Measurements from ENCODE around the gene UBE2J2. TPM values are rescaled to one million over a fixed set of nuclear protein-coding genes. Genes with fewer than 3 reads are reported as not detected.

Gene UBE2J2
- total RNA-seq, 2 experiments from 2014 or later: 41.4 to 41.5 TPM

DNA sequence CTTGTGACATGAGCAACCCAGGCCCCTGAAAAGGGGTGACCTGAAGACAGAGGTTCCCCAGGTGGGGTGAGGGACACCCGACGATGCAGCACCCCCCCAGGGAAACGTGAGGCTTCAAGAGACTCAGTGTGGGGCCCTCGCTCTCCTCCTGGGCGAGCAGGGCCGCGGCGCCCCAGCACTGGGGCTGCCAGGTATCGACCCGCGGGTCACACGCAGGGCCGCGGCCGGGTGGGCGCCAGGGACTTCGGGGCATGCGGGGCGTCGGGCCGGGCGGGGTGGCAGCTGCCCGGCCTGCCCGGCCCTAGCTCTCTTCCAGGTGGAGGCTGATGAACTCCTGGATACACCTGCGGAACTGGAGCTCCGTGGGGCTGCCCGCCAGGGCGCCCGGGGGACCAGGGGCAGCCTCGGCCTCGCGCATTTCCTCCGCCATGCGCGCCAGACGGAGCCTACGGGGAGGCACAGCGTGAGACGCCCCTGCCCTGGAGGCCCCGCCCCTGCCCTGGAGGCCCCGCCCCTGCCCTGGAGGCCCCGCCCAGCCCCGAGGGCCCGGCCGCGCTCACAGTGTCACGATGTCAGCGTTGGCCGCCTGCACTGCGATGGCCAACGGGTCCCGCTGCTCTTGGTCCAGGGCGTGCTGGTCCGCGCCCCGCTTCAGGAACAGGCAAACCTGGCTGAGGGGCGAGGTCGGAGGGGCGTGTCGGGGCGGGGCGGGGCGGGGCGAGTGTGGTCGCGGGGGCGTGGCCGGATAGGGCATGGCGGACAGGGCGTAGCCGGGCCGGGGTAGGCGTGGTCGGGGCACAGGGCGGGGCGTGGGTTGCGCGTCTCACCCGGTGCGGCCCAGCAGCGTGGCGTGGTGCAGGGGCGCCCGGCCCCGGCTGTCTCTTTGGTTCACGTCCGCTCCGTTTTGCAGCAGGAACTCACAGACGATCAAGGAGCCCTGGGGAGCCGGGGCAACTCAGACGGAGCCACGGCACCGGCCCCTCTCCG lies 19.9 kb upstream of the UBE2J2 start:
- DNase-seq (no peak), ATAC-seq (ENCODE audit: poor library complexity) (no peak)
- H3K27me3 Mint-ChIP-seq: no peaks in the 10 kb centered on the region
- H3K9me3 Mint-ChIP-seq: no peaks in the 10 kb centered on the region
- H3K36me3 Mint-ChIP-seq (ENCODE audit: low read depth): no peaks in the 10 kb centered on the region
- Histone ChIP-seq H3K9me3 (ENCODE audit: control insufficient read depth in 1 of 2, insufficient read depth in 1 of 2, low read length in 2 of 2) (no peaks in the 10 kb centered on the region), H3K36me3 (ENCODE audit: insufficient read depth, low read length) (no peaks in the 10 kb centered on the region), H3K4me3 (ENCODE audit: low read length) (no peak overlapping the region), H3K27ac (ENCODE audit: low read depth in 1 of 2, low read length in 2 of 2) (no peak overlapping the region), H3K27me3 (ENCODE audit: control insufficient read depth in 1 of 2, insufficient read depth in 2 of 2, low read length in 2 of 2) (no peaks in the 10 kb centered on the region), H3K4me1 (ENCODE audit: insufficient read depth, low read length) (peaks cover 14% of the 10 kb centered on the region)
- ChIA-PET POLR2A (no interaction called here), CTCF (no interaction called here)
- TF ChIP-seq, protein P1, sequence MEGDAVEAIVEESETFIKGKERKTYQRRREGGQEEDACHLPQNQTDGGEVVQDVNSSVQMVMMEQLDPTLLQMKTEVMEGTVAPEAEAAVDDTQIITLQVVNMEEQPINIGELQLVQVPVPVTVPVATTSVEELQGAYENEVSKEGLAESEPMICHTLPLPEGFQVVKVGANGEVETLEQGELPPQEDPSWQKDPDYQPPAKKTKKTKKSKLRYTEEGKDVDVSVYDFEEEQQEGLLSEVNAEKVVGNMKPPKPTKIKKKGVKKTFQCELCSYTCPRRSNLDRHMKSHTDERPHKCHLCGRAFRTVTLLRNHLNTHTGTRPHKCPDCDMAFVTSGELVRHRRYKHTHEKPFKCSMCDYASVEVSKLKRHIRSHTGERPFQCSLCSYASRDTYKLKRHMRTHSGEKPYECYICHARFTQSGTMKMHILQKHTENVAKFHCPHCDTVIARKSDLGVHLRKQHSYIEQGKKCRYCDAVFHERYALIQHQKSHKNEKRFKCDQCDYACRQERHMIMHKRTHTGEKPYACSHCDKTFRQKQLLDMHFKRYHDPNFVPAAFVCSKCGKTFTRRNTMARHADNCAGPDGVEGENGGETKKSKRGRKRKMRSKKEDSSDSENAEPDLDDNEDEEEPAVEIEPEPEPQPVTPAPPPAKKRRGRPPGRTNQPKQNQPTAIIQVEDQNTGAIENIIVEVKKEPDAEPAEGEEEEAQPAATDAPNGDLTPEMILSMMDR (IDR thresholded peaks at IDR 0.05): no peak
- no peak overlapping the region for H3K4me3 Mint-ChIP-seq
- H3K27ac Mint-ChIP-seq: no peak overlapping the region
- intact Hi-C loops (cut with DNase I, micrococcal nuclease): loop anchor here (2.0 to 5.0 kb wide), 3 partner anchors 171 to 311 kb away; partner anchors contain the start of gene PERM1 (in 1 of the 2)
- no peaks in the 10 kb centered on the region for H3K4me1 Mint-ChIP-seq (ENCODE audit: low read depth)

DNA sequence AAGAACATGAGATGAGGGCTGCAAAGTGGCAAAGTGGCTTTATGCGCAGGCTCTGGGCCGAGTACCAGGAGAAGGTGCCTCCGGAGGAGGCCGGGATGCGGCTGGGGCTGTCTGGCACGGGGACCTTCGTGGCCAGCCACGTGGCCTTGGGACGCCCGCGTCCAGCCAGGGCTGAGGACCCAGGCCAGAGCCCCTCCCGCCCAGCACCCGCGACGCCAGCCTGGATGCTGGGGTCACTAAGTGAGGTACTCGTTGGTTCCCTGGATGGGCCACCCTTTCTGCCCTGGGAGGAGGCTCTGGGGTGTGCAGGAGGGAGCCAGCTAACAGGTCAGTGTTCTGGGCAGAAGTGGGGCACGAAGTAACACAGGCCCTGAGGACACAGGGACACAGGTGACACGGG lies 19.2 kb upstream of the UBE2J2 start:
- Histone ChIP-seq H3K4me1 (ENCODE audit: insufficient read depth, low read length) (peaks cover 14% of the 10 kb centered on the region), H3K27ac (ENCODE audit: low read depth in 1 of 2, low read length in 2 of 2) (no peak overlapping the region), H3K27me3 (ENCODE audit: control insufficient read depth in 1 of 2, insufficient read depth in 2 of 2, low read length in 2 of 2) (no peaks in the 10 kb centered on the region), H3K4me3 (ENCODE audit: low read length) (no peak overlapping the region), H3K9me3 (ENCODE audit: control insufficient read depth in 1 of 2, insufficient read depth in 1 of 2, low read length in 2 of 2) (no peaks in the 10 kb centered on the region), H3K36me3 (ENCODE audit: insufficient read depth, low read length) (no peaks in the 10 kb centered on the region)
- Mint-ChIP-seq H3K4me1 (ENCODE audit: low read depth) (no peaks in the 10 kb centered on the region), H3K36me3 (ENCODE audit: low read depth) (no peaks in the 10 kb centered on the region), H3K9me3 (no peaks in the 10 kb centered on the region), H3K27ac (no peak overlapping the region), H3K4me3 (no peak overlapping the region), H3K27me3 (no peaks in the 10 kb centered on the region)
- CTCF ChIA-PET: interaction anchor here (1.4 to 1.6 kb wide), 2 partner anchors 170 to 173 kb away, joined by 5 to 33 read pairs; no protein-coding TSS in a partner anchor
- TF ChIP-seq, protein P1 (IDR thresholded peaks at IDR 0.05): no peak
- intact Hi-C loops (cut with DNase I, micrococcal nuclease): loop anchor here (2.0 to 5.0 kb wide), 3 partner anchors 170 to 311 kb away; partner anchors contain the start of gene PERM1 (in 1 of the 2)
- no peak for DNase-seq
- ATAC-seq (ENCODE audit: poor library complexity): no peak
- POLR2A ChIA-PET: no interaction called here

DNA sequence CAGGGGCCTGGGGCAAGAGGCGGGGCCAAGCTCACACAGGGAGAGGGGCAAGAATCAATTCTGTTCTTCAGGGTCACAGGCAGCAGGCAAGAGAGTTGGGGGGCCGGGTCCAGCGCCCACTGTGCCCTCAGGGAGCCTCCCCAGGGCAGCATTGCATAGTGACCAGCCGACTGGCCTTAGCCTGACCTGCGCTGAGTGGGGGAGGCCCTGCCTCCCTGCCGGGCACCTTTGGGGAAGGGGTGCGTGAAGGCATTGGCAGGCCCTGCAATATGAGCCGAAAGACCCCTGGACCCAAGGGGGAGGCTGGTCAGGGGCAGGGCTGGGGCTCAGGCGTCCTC lies 18.8 kb upstream of the UBE2J2 start:
- Mint-ChIP-seq H3K4me3 (no peak overlapping the region), H3K4me1 (ENCODE audit: low read depth) (no peaks in the 10 kb centered on the region), H3K27me3 (no peaks in the 10 kb centered on the region), H3K9me3 (no peaks in the 10 kb centered on the region), H3K36me3 (ENCODE audit: low read depth) (no peaks in the 10 kb centered on the region), H3K27ac (no peak overlapping the region)
- TF ChIP-seq, protein P1 (IDR thresholded peaks at IDR 0.05): no peak
- no peaks in the 10 kb centered on the region for H3K9me3 ChIP-seq (ENCODE audit: control insufficient read depth in 1 of 2, insufficient read depth in 1 of 2, low read length in 2 of 2)
- no peaks in the 10 kb centered on the region for H3K27me3 ChIP-seq (ENCODE audit: control insufficient read depth in 1 of 2, insufficient read depth in 2 of 2, low read length in 2 of 2)
- no peak overlapping the region for H3K27ac ChIP-seq (ENCODE audit: low read depth in 1 of 2, low read length in 2 of 2)
- intact Hi-C loops (cut with DNase I, micrococcal nuclease): loop anchor here (2.0 to 5.0 kb wide), 3 partner anchors 170 to 310 kb away; partner anchors contain the start of gene PERM1 (in 1 of the 2)
- ATAC-seq (ENCODE audit: poor library complexity) (no peak), DNase-seq (no peak)
- peaks cover 14% of the 10 kb centered on the region for H3K4me1 ChIP-seq (ENCODE audit: insufficient read depth, low read length)
- H3K36me3 ChIP-seq (ENCODE audit: insufficient read depth, low read length): no peaks in the 10 kb centered on the region
- POLR2A ChIA-PET: no interaction called here
- CTCF ChIA-PET: interaction anchor here (0.6 to 1.6 kb wide), 7 partner anchors 106 to 308 kb away, joined by 3 to 33 read pairs (median 4); no protein-coding TSS in a partner anchor
- H3K4me3 ChIP-seq (ENCODE audit: low read length): no peak overlapping the region
